NCI-H2171 (cell line): ENCODE measurements around the gene MON1A.
A peak's percentile ranks its signal among the peaks of the same experiment; 100 is the strongest.
"Not testable (repeated sequence)": the region's sequence is repeated elsewhere in the genome, so short reads cannot be mapped to it uniquely, and the experiment has no call there.

Source experiments
- DNase-seq: peaks from one replicate; lab custom pipeline; 2025; lab: John Stamatoyannopoulos, UW

Gene MON1A

GRCh38 chr3:49929291-49930167 lies at the start of gene MON1A:
Gene MON1A (minus strand): TSS chr3:49929811. CDS start chr3:49913346, 16,465 bp downstream.
- peak; percentile 35 for DNase-seq

- DNase-seq: no peak
Observed at GRCh38 chr3:49976942-49977341, 47.3 kb upstream of the MON1A start.

GRCh38 chr3:49972656-49973055 lies 43.0 kb upstream of the MON1A start:
- DNase-seq: no peak

- DNase-seq: no peak
Observed at GRCh38 chr3:49968346-49968745, 38.7 kb upstream of the MON1A start.

DNA sequence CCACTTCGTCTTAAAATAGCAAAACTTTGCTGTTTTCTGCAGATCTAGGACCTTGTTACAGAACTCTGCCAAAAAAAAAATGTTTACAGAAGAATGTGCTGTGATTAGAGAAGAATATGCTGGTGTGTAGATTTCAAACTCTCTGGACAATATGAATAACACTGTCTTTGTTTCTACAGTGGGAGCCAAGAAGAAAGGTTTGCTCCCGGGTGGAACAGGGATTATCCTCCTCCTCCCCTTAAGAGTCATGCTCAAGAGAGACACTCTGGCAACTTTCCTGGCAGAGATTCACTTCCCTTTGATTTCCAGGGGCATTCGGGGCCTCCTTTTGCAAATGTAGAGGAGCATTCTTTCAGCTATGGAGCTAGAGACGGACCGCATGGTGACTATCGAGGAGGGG lies 37.7 kb upstream of the MON1A start:
- no peak for DNase-seq

DNA sequence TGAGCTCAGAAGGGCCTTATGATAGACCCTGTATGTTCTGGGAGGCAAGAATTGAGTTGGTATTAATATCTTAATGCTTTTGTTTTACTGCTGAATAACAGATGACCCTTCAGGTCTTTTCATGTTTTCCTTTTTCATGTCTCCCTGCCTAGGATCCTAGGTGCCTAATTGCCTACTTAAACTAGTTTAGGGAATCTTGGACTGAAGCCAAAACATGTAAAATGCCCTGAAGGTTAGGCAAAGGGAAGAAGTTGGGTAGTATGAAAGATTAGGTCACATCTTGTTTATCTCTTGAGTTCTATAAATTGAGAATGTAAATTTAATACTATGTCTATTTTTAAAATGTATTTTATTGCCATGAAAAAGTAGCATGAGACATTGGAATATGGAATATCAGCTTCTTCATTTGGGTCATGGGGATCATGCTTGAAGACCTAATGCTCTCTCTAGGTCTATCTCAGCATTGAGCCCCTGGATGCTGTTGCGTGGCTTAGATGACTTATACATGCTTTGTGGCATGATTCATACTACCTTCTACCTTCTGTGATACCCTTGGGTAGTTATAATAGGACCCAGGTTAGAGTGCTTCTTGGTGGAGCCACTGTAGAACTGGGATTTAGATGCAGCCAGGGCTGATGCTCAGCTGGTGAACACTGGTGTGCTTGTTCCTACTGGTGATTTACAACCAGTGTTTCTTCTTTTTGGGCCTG lies 36.8 kb upstream of the MON1A start:
- no peak for DNase-seq

DNA sequence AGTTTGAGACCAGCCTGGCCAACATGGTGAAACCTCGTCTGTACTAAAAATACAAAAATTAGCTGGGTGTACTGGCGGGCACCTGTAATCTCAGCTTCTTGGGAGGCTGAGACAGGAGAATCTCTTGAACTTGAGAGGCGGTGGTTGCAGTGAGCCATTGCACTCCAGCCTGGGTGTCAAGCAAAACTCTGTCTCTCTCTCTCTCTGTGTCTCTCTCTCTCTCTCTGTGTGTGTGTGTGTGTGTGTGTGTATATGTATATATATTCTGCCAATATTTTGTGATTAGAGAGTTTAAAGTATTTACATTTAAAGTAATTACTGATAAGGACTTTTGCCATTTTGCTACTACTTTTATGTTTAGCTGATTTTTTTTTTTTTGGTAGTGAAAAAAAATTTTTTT lies 26.0 kb upstream of the MON1A start:
- no peak for DNase-seq

DNA sequence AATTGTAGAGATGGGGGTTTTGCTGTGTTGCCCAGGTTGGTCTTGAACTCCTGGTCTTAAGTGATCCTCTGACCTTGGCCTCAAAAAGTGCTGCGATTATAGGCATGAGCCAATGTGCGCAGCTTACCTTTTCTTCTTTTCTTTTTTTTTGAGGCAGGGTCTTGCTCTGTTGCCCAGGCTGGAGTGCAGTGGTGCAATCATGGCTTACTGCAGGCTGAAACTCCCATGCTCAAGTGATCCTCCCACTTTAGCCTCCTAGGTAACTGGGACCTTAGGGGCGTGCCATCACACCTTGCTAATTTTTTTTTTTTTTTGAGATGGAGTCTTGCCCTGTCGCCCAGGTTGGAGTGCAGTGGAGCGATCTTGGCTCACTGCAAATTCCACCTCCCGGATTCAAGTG lies 23.3 kb upstream of the MON1A start:
- DNase-seq: no peak

DNA sequence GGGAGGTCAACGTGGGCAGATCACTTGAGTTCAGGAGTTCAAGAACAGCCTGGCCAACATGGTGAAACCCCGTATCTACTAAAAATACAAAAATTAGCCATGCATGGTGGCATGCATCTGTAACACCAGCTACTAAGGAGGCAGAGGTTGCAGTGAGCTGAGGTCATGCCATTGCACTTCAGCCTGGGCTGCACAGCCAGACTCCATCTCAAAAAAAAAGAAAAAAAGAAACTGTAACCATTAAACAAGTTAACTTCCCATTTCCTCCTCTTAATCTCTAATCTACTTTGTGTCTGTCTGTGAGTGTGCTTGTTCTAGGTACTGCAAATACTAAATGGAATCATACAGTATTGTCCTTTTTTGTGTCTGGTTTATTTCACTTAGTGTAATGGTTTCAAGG lies 13.0 kb upstream of the MON1A start:
- DNase-seq: no peak

- DNase-seq: no peak
Observed at GRCh38 chr3:49940667-49941249, 11.1 kb upstream of the MON1A start.

- peak; percentile 84 for DNase-seq
Observed at GRCh38 chr3:49939858-49940666, 10.5 kb upstream of the MON1A start, which contains the start of gene RBM6. Gene RBM6 (plus strand): TSS chr3:49940150. CDS start chr3:49962642, 22,492 bp downstream.

DNA sequence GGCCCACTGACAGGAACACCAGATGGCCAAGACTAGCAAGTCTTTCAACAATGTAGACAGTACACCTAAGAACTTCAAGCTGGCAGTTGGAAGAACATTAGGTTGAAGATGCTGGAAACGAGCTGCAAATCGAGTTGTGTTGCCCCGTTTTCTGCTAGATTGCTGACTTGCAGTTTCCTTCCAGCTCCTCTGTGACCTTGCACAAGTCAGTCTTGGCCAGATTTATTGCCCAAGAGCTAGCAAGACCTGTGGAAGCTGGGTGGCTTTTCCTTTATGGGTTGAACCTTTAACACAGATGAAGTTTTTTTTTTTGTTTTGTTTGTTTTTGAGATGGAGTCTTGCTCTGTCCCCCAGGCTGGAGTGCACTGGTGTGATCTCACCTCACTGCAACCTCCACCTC lies 7.5 kb upstream of the MON1A start:
- no peak for DNase-seq

- not testable (repeated sequence) for DNase-seq
Observed at GRCh38 chr3:49932281-49932680, 2.7 kb upstream of the MON1A start.

- DNase-seq: no peak
Observed at GRCh38 chr3:49930922-49931321, 1.3 kb upstream of the MON1A start.

DNA sequence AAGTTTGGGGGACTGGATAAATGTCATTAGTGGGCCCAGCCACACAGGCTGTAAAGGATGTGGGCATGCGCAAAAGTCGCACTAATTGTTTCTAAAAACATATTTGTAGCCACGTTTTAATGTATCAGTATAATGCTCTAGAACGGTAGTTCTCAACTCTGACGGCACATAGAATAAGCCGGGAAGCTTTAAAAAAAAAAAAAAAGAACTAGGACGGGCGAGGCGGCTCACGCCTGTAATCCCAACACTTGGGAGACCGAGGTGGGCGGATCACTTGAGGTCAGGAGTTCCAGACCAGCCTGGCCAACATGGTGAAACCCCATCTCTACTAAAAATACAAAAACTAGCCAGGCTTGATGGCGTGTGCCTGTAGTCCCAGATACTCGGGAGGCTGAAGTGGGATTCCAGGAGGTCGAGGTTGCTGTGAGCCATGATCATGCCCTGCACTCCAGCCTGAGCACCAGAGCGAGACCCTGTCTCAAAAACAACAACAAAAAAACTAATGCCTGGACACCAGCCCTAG lies 618 bp upstream of the MON1A start:
- DNase-seq: no peak

DNA sequence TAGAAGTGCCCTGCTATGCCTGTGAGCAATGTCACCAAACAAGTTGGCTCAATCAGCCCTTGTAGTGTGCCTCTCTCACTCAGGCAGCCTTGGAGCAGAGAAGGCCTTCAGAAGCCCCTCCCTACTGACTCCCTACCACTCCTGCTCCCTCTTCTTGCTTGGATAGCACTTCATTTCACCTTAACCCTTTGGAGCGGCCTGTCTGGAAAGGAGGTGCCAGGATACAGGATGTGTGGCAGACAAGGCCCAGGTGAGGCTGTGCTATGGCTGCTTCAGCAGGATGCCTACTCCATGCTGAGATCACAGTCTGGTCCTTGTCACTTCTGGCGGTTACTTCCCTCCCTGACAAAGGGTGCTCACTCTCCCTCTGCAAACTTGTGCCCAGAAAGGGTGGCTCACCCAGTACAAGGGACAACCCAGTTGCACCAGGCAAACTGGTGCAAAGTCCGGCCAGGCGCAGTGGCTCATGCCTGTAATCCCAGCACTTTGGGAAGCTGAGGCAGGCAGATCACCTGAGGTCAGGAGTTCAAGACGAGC lies 1.1 kb downstream of the MON1A start:
- no peak for DNase-seq

GRCh38 chr3:49927798-49928197 lies 1.8 kb downstream of the MON1A start:
- DNase-seq: no peak

- no peak for DNase-seq
Observed at GRCh38 chr3:49926117-49926728, 3.4 kb downstream of the MON1A start.

GRCh38 chr3:49925485-49925884 lies 4.1 kb downstream of the MON1A start:
- no peak for DNase-seq

- no peak for DNase-seq
Observed at GRCh38 chr3:49924683-49925082, 4.9 kb downstream of the MON1A start.
